RPMI8226 (cell line): Measurements from ENCODE around the gene SCARF2.
A peak's percentile ranks its signal among the peaks of the same experiment; 100 is the strongest.
"Not testable (repeated sequence)": the region's sequence is repeated elsewhere in the genome, so short reads cannot be mapped to it uniquely, and the experiment has no call there.

ENCODE experiments used
- DNase-seq: peaks from one replicate; pipeline ENCODE4 v3.0.0-alpha.2; 2015

Gene SCARF2

GRCh38 chr22:20427104-20427944 lies 10.3 kb downstream of the SCARF2 start:
- DNase-seq, result no peak

GRCh38 chr22:20426259-20426615 lies 11.4 kb downstream of the SCARF2 start:
- DNase-seq, result peak; percentile 10

- no peak for DNase-seq
Observed at GRCh38 chr22:20425566-20426258, 11.9 kb downstream of the SCARF2 start.

- DNase-seq, result no peak
Observed at GRCh38 chr22:20424932-20425565, 12.6 kb downstream of the SCARF2 start.

- DNase-seq, result no peak
Observed at GRCh38 chr22:20424568-20424931, 13.1 kb downstream of the SCARF2 start.

- no peak for DNase-seq
Observed at GRCh38 chr22:20423906-20424551, 13.6 kb downstream of the SCARF2 start.

- DNase-seq, result no peak
Observed at GRCh38 chr22:20423008-20423905, 14.4 kb downstream of the SCARF2 start.

- no peak for DNase-seq
Observed at GRCh38 chr22:20422271-20423007, 15.2 kb downstream of the SCARF2 start.

GRCh38 chr22:20421507-20421874 lies 16.1 kb downstream of the SCARF2 start:
- DNase-seq, result no peak

- no peak for DNase-seq
Observed at GRCh38 chr22:20420157-20420842, 17.3 kb downstream of the SCARF2 start.

GRCh38 chr22:20419664-20419951 lies 18.0 kb downstream of the SCARF2 start:
- no peak for DNase-seq

GRCh38 chr22:20418211-20418788 lies 19.3 kb downstream of the SCARF2 start:
- peak; percentile 17 for DNase-seq

- not testable (repeated sequence) for DNase-seq
Observed at GRCh38 chr22:20415699-20416098, 21.9 kb downstream of the SCARF2 start.

- not testable (repeated sequence) for DNase-seq
Observed at GRCh38 chr22:20415241-20415640, 22.4 kb downstream of the SCARF2 start.

GRCh38 chr22:20414450-20414849 lies 23.2 kb downstream of the SCARF2 start:
- no peak for DNase-seq

- no peak for DNase-seq
Observed at GRCh38 chr22:20414059-20414440, 23.6 kb downstream of the SCARF2 start.

GRCh38 chr22:20413217-20414058 lies 24.2 kb downstream of the SCARF2 start:
- no peak for DNase-seq

GRCh38 chr22:20412474-20413216 lies 25.0 kb downstream of the SCARF2 start:
- no peak for DNase-seq

GRCh38 chr22:20409385-20409784 lies 28.2 kb downstream of the SCARF2 start:
- DNase-seq, result not testable (repeated sequence)
